ENCODE data around the gene MGAT3.

GRCh38 chr22:39418696-39419095, 38.1 kb upstream of the MGAT3 start:
- TF ChIP-seq EZH2 (optimal IDR thresholded peaks at IDR 0.05; ENCODE audit: low read depth, low read length) (no peak), EZH2phosphoT487 (IDR thresholded peaks at IDR 0.05; ENCODE audit: low read length) (no peak)
- TF ChIP-seq, protein P1, sequence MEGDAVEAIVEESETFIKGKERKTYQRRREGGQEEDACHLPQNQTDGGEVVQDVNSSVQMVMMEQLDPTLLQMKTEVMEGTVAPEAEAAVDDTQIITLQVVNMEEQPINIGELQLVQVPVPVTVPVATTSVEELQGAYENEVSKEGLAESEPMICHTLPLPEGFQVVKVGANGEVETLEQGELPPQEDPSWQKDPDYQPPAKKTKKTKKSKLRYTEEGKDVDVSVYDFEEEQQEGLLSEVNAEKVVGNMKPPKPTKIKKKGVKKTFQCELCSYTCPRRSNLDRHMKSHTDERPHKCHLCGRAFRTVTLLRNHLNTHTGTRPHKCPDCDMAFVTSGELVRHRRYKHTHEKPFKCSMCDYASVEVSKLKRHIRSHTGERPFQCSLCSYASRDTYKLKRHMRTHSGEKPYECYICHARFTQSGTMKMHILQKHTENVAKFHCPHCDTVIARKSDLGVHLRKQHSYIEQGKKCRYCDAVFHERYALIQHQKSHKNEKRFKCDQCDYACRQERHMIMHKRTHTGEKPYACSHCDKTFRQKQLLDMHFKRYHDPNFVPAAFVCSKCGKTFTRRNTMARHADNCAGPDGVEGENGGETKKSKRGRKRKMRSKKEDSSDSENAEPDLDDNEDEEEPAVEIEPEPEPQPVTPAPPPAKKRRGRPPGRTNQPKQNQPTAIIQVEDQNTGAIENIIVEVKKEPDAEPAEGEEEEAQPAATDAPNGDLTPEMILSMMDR (IDR thresholded peaks at IDR 0.05; ENCODE audit: low read length): 0 out of 2 replicates have a peak, but pooled peaks have one; percentile 10

All from MM.1S (cell line).